NCI-H1092 treated with DMSO at 0.1 percent for 48 hours (cell line): ENCODE measurements around the gene COPG2.
"Not testable (repeated sequence)": the region's sequence is repeated elsewhere in the genome, so short reads cannot be mapped to it uniquely, and the experiment has no call there.

Source experiments
- DNase-seq: peaks from one replicate; lab custom pipeline; 2025; lab: John Stamatoyannopoulos, UW

Gene COPG2

DNA sequence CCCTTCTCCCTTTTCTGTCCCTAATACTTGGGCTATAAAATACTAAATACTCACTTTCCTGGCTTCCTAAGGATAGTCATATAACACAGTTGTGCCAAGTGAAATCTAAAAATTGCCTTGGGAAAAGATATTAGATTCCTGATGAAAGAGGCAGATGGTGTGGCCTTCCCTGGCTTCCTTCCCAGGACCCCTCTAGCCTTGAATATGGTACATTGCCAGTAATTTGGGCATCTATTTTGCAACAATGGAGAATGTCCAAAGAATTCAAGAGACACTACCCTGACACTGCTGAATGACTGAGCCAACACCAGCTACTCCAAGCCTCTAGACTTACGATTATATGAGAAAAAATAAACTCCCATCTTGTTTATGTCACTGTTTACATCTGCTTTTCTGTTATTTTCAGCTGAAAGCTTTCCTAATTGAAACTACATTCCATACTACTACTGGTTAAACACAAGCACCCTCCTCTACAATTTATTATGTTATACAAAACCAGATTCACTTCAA is 17.9 kb downstream of the COPG2 start:
- peak; percentile 86 for DNase-seq

- no peak for DNase-seq
Observed at GRCh38 chr7:130649004-130649790, 19.4 kb downstream of the COPG2 start.

- no peak for DNase-seq
Observed at GRCh38 chr7:130648580-130648979, 20.0 kb downstream of the COPG2 start.

- no peak for DNase-seq
Observed at GRCh38 chr7:130642383-130642782, 26.2 kb downstream of the COPG2 start.

DNA sequence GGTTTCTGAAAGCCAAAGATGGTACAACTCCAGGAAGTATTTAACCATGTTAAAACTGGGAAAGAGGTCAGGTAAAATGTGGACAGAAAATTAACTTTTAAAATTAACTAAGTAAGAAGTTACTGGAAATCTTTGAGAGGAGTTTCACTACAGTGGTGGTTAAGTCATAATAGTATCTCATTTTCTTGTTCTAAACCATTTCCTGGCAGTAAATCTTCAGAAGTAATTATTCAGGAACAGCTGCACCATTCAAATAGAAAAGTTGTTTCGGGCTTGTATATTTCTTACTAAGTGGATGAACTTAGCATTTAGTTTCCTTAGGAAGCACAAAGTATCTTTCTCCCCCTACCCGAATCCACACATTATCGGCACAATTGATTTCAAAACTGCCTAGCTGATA is 27.1 kb downstream of the COPG2 start:
- DNase-seq: no peak

GRCh38 chr7:130641040-130641439 is 27.5 kb downstream of the COPG2 start:
- no peak for DNase-seq

- no peak for DNase-seq
Observed at GRCh38 chr7:130639388-130639787, 29.2 kb downstream of the COPG2 start.

GRCh38 chr7:130632111-130632510 is 36.4 kb downstream of the COPG2 start:
- no peak for DNase-seq

DNA sequence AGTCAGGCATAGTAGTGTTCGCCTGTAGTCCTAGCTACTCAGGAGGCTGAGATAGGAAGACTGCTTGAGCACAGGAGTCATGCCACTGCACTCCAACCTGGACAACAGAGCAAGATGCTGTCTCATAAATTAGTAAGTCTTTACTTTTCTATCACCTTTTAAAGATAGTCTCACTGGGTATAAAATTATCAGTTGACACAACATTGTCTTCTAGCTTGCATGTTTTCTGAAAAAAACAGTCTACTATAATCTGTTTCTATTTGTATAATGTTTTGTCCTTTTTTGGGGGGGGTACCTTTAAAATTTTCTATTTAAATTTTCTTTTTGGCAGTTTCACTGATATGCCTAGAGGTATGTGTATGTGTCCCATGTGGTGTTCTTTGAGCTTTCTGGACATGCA is 39.6 kb downstream of the COPG2 start:
- DNase-seq: no peak

- DNase-seq: no peak
Observed at GRCh38 chr7:130627775-130628174, 40.8 kb downstream of the COPG2 start.

DNA sequence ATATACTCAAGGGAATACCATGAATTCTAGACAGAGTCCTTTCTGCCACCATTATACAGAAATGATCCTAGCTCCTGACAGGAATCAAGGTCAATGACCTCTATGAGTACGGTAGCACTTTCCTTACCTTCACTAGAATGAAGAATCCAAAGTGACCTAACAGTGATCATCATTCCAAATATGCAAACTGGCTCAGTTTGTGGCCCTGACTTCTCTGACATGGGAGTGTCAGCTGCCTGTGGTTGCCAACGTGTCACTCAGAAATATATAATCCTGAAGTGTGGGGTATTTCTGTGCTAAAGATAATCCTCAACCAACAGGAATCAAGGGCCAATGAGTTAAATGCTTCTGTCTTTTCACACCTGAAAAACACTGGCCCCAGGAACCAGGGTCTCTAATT is 45.7 kb downstream of the COPG2 start:
- DNase-seq: no peak

- DNase-seq: no peak
Observed at GRCh38 chr7:130615583-130615982, 53.0 kb downstream of the COPG2 start.

- no peak for DNase-seq
Observed at GRCh38 chr7:130614449-130614848, 54.1 kb downstream of the COPG2 start.

DNA sequence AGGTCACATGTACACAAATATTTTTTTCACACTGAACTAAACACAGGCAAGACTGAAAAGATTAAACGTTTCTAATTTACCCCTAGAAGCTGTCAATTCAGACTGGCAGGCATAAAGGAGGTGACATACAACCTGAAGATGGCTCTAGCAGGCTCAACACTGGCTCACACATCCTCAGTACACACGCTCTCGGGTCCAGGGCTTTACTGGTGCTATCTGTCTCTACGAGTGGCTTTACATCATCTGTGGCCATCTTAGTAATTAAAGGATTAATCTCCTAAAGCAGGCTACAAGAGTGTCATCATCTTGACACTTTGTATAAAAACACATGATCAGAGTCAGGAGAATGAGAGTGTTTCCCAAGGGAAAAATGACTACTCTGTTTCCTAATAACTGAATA is 57.3 kb downstream of the COPG2 start:
- DNase-seq: no peak

GRCh38 chr7:130607066-130607465 is 61.5 kb downstream of the COPG2 start:
- DNase-seq: not testable (repeated sequence)

- DNase-seq: no peak
Observed at GRCh38 chr7:130606161-130606560, 62.4 kb downstream of the COPG2 start.

DNA sequence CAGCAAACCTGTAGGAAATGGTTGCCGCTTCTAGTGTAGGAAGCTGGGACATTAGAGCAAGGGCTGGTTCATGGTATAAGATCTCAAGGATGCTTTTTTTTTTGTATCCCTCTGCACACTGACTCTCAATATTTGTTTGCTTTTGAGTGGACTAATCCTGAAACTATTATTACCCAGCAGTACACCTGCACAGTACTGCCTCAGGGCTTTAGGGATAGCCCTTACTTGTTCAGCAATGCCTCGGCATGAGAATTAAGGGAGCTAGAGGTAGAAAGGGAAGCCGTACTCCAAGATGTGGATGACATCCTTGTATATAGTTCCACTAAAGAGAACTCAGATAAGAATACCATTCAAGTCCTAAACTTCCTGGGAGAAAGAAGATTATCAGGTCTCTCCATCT is 70.5 kb downstream of the COPG2 start:
- no peak for DNase-seq

- no peak for DNase-seq
Observed at GRCh38 chr7:130595986-130596385, 72.6 kb downstream of the COPG2 start.

DNA sequence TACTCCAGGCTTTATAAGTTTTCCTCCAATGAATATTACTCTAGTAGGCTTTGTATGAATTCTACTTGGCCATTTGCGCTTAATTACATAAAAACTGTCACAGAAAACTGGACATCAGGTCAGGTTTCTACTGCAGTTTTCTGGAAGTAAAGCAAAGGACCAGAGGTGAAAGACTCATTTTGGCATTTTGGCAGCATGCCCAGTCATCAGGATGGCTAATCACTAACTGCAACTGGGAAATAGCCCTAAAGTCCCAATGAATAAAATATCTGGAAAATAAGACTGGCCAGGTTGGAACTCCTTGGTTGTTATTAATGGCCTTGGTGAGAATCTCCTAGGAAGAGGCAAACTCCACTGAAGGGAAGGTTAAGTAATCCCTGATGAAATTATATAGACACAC is 75.5 kb downstream of the COPG2 start:
- DNase-seq: no peak

GRCh38 chr7:130591464-130591863 is 77.1 kb downstream of the COPG2 start:
- DNase-seq: not testable (repeated sequence)

GRCh38 chr7:130585932-130586331 is 82.6 kb downstream of the COPG2 start:
- DNase-seq: not testable (repeated sequence)

DNA sequence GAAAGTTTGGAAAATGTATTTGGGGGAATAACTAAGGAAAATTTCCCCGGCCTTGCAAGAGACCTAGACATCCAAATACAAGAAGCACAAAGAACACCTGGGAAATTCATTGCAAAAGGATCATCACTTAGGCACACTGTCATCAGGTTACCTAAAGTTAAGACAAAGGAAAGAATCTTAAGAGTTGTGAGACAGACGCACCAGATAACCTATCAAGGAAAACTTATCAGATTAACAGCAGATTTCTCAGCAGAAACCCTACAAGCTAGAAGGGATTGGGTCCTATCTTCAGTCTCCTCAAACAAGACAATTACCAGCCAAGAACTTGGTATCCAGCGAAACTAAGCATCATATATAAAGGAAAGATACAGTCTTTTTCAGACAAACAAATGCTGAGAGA is 93.4 kb downstream of the COPG2 start:
- DNase-seq: not testable (repeated sequence)

DNA sequence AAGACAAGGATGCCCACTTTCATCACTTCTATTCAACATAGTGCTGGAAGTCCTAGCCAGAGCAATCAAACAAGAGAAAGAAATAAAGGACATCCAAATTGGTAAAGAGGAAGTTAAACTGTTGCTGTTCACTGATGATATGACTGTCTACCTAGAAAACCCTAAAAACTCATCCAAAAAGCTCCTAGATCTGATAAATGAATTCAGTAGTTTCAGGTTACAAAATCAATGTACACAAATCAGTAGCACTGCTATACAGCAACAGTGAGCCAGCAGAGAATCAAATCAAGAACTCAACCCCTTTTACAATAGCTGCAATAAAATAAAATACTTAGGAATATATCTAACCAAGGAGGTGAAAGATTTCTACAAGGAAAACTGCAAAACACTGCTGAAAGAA is 98.4 kb downstream of the COPG2 start:
- not testable (repeated sequence) for DNase-seq

DNA sequence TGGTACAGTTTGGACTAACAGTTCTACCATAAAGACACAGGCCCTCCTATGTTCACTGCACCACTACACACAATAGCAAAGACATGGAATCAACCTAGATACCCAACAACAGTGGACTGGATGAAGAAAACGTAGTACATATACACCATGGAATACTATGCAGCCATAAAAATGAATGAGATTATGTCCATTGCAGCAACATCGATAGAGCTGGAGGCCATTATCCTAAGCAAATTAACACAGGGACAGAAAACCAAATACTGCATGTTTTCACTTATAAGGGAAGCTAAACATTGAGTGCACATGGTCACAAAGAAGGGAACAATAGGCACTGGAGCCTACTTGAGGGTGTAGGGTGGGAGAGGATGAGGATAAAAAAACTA is 101.7 kb downstream of the COPG2 start:
- DNase-seq: no peak
